DND-41 (cell line): ENCODE results near the gene ITPR3.

Experiments used
- EZH2 ChIP-seq: IDR thresholded peaks from 3 replicates; pipeline ENCODE4 v1.6.1; 2012; ENCODE audit warnings: borderline replicate concordance, low read depth, mild to moderate bottlenecking, moderate library complexity, low read length, inconsistent platforms; ENCODE audit not compliant: severe bottlenecking
- TF ChIP-seq, protein P1 (sequence below): IDR thresholded peaks from 2 replicates; pipeline ENCODE4 v1.5.1; 2012; ENCODE audit warnings: borderline replicate concordance, low read length, moderate library complexity, mild to moderate bottlenecking; ENCODE audit not compliant: poor library complexity, severe bottlenecking; ENCODE audit errors: extremely low read depth

DNA sequence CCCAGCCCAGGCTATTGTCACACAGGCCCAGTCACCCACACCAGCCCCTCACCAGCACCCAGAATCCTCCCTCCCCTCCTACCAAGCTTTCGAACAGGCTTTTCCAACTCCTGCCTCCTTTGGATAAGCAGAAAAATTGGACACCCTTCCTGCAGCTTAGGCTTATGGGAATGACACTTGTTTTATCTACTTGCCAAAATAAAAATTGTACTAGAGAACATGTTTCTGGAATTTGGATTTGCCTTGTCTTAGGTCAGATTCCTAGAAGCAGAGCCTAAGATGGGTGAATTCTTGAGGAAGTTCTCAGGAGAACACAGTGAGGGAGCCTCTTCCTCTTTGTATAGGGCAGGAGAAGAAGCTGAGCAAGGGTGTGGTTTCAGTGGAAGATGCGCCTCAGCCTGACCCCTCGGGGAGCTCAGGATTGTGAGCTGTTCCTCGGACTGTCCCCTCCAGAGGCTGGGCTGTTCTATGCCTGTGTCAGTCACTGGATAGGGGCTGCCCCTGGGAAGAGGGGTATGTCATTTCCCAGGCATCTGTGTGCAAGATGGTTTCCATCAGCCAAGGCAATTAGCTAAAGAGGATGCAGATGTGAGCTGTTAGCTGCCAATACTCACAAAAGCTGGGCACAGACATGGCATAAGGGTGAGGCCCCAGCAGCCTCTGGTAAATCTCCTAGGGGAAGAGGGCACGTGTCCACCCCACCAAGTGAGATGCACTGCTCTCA, 33.9 kb downstream of the ITPR3 start:
- TF ChIP-seq, protein P1, sequence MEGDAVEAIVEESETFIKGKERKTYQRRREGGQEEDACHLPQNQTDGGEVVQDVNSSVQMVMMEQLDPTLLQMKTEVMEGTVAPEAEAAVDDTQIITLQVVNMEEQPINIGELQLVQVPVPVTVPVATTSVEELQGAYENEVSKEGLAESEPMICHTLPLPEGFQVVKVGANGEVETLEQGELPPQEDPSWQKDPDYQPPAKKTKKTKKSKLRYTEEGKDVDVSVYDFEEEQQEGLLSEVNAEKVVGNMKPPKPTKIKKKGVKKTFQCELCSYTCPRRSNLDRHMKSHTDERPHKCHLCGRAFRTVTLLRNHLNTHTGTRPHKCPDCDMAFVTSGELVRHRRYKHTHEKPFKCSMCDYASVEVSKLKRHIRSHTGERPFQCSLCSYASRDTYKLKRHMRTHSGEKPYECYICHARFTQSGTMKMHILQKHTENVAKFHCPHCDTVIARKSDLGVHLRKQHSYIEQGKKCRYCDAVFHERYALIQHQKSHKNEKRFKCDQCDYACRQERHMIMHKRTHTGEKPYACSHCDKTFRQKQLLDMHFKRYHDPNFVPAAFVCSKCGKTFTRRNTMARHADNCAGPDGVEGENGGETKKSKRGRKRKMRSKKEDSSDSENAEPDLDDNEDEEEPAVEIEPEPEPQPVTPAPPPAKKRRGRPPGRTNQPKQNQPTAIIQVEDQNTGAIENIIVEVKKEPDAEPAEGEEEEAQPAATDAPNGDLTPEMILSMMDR: no peak
- no peak for TF ChIP-seq EZH2
